SK-MEL-5 (cell line): Measurements from ENCODE around the gene PTOV1. TPM values are rescaled to one million over a fixed set of nuclear protein-coding genes. Genes with fewer than 3 reads are reported as not detected.
A peak's percentile ranks its signal among the peaks of the same experiment; 100 is the strongest.

Source experiments
- DNase-seq: peaks from one replicate; pipeline ENCODE4 v3.0.0-alpha.2; 2016; ENCODE audit warnings: low read depth, low spot score
- in situ Hi-C: cut with HindIII; loops from 2 replicates; pipeline ENCODE4 v1.10.0; 2016; ENCODE audit warnings: low sequenced_read_pairs, high pct_unique_total_duplicates, low pct_unique_long_range_greater_than_20kb
- total RNA-seq: library from RNA; depleted of rRNA; stranded (reverse); fragments of >200 nt; shearing (Covaris generic); gene quantifications from 2 replicates; pipeline ENCODE4 v1.2.3, GENCODE V29; 2014

PTOV1 gene
- total RNA-seq, 1 experiment from 2014 or later: 45.9 TPM

DNA sequence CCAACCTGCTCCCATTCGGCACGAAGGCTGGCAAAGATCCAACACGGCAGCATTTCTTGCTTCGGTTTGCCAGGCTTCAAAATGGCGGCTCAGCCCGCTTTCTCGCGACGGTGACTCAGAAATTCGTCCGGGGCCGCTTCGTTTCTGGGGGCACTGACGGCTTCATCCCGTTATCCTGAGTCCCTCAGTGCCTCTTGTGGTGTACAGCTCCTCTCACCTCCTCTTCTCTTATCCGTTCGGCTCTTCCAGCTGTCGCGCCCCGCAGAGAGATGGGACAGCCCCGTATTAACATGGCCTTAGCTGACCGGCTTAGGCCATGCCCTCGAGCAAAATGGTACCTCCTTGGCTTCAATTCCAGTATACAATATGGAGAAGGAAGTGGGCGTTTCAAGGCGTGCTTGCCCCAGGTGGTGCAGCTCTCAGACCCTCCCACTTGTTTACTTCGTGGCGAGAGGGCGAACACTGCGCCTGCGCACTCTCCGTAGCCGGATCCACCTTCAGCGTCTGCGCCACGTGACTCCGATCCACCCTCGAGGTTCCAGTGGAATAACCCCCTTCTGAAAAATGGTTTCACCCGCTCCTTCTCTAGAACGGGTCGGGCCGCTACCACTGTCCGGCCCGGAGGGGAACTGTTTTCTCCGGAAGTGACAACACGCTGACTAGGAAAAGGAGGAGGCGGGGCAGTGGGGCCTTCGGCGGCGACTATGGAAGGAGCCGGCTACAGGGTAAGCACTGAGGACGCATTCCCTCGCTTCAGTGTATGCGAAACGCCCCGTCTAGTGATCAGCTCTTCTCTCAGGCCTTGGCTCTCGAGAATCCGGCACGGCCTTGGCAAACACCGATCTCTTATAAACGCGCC, 26.3 kb downstream of the PTOV1 start, which contains the start of the genes AKT1S1 and TBC1D17:
Gene AKT1S1 (minus strand): TSS at position 336 of the 859 bp plus-strand sequence. CDS start 4,060 bp downstream, outside the sequence.
Gene TBC1D17 (plus strand): TSS at position 683 of the 859 bp plus-strand sequence. CDS start 22 bp downstream, at position 705.
- peak; percentile 99 for DNase-seq
- in situ Hi-C loops: no loop called here

DNA sequence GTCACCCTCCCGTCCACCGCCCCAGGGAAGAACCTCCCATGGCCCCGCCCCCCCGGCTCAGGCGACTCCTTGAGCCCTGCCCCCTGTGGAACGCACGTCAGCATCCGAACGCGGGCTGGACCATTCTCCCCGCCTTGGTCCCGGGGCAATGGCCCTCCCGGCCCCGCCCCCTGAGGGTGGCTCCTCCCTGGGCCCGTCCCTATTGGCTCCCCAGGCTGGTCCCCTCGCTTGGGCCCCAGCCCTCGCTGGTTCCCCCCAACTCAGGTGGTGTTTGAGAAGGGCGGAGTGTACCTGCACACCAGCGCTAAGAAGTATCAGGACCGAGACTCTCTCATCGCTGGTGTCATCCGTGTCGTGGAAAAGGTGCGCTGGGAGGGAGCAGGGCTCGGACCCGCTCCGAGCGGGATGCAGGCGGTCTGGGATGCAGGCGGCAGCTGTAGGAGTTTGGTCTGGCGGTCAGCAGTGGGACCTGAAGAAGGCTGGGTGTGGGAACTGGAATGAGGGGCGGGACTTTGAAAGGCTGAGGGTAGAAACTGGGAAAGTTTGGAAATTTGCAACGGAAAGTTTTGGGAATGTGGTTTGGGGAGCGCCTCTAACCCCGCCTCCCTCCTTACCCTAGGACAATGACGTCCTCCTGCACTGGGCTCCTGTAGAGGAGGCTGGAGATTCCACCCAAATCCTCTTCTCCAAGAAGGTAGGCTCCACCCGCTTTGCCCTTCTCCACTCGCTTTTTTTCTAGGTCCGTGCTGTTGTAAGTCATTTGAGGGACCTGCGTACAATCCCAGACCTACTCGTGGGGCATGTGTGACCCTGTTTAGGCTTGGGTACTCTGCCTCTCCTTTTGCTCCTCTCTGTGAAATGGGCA, 27.2 kb downstream of the PTOV1 start:
- in situ Hi-C loops: no loop called here
- DNase-seq: peak; percentile 96

DNA sequence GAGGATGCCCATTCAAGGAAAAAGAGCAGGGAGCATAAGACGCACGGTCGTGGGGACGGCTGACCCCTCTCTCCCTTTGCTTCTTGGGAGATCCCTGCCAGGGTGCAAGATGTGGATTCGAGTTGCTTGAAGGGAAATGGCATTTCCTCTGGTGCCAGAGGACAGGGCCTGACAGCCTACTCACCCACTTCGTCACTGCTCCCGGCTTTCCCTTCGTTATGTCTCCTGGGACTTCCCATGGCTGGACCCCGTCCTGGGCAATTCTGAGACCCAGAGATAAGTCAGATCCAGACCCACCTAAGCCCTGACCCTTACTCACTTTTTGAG, 27.7 kb downstream of the PTOV1 start:
- no peak for DNase-seq

DNA sequence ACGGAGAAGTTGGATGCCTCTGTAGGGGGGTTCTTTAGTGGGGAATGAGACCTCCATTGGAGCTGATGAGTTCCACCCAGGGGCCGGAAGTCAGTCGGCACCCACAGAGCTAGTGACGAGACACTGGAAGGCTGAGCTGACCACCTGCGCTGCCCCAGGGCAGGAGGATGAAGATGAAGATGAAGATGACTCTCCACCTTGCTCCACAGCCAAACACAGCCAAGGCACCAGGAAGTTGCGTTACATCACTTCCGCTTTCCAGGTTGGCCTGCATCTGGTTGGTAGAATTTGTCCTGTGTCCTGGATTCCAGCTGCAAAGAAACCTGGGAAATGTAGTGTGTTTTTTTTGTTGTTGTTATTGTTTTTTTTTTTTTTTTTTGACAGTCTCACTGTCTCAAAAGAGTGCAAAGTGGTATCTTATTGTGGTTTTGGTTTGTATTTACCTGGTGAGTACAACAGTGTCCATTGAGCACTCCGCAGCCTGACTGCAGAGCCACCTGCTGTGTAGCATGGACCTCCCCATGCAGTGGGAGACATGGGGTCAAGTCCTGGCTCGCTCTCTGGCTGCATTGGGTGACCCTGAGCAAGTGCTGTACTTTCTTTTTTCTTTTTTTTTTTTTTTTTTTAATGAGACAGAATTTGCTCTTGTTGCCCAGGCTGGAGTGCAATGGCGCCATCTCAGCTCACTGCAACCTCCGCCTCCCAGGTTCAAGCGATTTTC, 28.4 kb downstream of the PTOV1 start:
- in situ Hi-C loops: no loop called here
- DNase-seq: peak; percentile 52

More for the DNA sequence above, 27.7 kb downstream of the PTOV1 start:
- in situ Hi-C loops: no loop called here

DNA sequence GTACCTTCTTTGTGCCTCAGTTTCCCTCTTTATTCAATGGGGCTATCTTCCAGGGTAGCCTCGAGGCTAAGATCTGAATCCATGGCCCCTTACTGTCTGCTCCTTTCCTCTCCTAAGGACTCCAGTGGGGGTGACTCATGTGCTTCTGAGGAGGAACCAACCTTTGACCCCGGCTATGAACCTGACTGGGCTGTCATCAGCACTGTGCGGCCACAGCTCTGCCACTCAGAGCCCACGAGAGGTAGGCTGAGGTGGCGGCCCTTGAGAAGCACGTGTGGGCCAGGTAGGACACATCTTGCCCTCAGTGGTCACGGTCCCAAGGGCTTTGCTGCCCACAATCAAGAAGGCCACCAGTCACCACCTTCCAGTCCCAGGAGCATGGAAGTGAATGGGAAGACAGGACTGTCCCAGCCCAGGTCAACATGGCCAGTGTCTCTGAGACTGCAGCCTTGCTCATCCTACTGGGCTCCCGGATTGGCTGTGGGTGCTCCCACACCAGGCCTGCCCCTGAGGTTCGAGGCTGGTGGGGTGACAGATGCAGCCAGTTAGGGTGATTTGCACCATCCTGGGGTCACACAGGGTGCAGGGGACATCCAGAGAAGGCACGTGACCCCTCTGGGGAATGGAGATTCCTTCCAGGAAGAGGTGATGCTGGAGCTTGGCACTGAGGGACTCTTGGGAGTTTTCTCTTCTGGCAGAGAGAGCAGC, 29.4 kb downstream of the PTOV1 start:
- in situ Hi-C loops: no loop called here
- no peak for DNase-seq

DNA sequence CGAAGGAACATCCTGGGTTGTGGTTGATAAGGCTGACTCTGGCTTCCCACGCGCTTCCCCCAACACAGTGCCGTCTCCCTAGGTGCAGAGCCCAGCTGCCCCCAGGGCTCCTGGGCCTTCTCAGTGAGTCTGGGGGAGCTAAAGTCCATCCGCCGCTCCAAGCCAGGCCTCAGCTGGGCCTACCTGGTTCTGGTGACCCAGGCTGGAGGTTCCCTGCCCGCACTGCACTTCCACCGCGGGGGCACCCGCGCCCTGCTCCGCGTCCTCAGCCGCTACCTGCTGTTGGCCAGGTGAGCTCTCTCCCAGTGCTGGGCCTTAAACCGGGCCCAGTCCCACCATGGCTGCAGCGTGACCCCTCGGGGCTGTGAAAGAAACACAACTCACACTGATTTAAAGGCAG, 30.2 kb downstream of the PTOV1 start:
- in situ Hi-C loops: no loop called here
- DNase-seq: no peak

DNA sequence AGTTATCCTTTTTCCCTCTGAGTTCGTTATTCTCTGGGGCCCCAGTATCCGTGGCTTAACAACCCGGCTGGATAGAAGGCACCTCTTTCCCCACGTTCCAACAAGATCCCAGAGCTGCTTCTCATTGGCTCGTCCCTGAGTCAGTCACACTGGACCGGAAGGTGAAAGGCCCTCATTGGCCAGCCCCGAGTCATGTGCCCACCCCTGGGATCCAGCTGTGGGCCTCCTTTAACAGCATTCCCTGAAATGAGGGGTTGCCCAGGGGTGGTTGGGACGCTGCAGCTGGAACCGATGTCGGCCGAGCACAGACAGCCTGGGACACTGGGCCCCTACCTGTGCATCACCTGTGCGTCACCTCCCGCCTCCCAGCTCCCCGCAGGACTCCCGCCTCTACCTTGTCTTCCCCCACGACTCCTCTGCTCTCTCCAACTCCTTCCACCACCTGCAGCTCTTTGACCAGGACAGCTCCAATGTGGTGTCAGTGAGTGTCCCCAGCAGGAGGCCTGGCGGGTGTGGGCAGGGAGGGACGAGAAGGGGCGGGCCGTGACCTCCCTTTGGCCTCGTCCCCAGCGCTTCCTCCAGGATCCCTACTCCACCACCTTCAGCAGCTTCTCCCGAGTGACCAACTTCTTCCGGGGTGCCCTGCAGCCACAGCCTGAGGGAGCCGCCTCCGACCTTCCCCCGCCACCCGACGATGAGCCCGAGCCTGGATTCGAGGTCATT, 30.9 kb downstream of the PTOV1 start:
- DNase-seq: peak; percentile 33
- in situ Hi-C loops: no loop called here

DNA sequence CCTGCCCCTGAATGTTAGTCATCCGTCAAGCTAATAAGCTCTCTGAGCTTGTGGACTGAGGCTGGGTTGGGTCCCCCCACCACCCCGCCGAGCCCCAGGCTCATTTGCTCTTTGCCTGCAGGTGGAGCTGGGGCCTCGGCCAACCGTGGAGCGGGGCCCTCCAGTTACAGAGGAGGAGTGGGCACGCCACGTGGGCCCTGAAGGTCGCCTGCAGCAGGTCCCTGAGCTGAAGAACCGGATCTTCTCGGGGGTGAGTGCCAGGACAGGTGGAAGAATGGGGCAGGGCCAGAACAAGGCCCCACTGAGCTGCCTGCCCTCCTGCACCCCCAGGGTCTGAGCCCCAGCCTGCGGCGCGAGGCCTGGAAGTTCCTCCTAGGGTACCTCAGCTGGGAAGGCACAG, 31.7 kb downstream of the PTOV1 start:
- DNase-seq: no peak
- in situ Hi-C loops: no loop called here

DNA sequence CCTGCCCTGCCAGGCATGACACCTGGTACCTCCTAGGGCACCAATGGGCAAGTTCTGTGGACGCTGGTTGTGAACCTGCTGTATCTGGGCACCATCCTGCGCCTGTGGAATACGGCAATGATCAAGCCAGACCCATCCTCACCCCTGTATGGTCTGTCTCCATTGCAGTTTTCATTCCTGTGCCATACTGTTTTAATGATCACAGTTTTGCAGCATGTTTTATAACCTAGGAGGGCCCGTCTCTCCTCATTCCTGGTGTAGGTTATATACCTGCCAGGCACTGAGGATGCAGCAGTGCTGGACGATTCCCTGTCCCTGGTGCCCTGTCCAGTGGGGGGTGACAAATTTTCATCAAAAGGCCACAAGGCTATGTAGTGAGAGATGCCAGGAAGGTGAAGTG, 32.1 kb downstream of the PTOV1 start:
- DNase-seq: no peak
- in situ Hi-C loops: no loop called here

DNA sequence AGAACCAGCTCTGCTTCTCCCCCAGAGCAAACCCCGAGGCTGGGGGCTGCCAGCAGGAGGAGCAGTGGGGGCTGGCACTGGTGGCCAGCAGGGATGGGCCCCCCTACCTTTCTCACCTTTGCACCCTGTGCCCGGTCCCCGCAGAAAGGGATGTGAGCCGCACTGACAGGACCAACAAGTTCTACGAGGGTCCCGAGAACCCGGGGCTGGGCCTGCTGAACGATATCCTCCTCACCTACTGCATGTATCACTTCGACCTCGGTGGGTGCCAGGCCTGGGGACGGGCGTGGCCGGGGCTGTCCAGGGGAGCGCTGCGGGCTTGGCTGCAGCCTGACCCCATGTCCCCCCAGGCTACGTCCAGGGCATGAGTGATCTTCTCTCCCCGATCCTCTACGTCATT, 33.1 kb downstream of the PTOV1 start:
- DNase-seq: no peak
- in situ Hi-C loops: no loop called here

DNA sequence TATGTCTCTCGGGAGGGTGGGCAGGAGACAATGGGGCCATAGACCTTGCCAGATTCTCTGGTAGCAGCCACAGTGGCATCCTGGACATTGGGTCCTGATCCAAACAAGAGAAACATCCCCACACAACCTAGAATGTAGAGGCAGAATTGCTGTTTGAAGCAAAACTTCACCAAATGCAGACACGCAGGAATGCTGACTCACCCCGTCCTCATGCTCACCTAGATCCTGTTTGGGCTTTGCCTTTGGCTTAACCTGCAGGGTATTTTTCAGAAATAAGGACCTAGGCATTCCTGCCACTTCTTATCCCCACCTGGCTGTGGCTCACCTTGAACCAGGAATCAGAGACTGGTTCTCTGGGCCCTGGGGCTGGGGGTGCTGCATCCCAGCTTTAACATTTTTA, 33.8 kb downstream of the PTOV1 start:
- no peak for DNase-seq
- in situ Hi-C loops: no loop called here

DNA sequence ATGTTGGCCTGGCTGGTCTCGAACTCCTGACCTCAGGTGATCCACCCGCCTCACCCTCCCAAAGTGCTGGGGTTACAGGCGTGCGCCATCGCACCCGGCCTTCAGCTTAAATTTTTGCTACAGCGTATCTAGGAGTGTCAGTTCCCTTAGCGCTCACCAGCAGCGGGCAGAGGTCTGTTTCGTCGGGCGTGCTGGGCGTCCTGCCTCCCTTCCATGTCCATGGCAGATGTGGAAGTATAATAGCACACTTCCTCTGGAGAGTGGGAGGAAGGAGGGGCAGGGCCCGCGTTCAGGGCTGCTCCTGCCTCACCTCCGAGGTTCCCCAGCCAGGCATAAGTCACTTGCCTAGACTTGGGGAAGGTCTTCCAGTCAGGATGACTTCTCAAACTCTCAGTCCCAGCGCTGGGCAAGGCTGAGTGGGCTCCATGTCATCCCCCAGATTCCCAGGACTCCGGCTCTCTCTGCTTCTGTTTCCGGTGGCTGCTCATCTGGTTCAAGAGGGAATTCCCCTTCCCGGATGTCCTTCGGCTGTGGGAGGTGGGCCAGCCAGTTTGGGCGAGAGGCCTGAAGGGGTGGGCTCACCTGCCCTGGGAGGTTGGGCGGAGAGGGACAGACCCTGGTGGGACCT, 36.2 kb downstream of the PTOV1 start:
- in situ Hi-C loops: no loop called here
- DNase-seq: no peak

DNA sequence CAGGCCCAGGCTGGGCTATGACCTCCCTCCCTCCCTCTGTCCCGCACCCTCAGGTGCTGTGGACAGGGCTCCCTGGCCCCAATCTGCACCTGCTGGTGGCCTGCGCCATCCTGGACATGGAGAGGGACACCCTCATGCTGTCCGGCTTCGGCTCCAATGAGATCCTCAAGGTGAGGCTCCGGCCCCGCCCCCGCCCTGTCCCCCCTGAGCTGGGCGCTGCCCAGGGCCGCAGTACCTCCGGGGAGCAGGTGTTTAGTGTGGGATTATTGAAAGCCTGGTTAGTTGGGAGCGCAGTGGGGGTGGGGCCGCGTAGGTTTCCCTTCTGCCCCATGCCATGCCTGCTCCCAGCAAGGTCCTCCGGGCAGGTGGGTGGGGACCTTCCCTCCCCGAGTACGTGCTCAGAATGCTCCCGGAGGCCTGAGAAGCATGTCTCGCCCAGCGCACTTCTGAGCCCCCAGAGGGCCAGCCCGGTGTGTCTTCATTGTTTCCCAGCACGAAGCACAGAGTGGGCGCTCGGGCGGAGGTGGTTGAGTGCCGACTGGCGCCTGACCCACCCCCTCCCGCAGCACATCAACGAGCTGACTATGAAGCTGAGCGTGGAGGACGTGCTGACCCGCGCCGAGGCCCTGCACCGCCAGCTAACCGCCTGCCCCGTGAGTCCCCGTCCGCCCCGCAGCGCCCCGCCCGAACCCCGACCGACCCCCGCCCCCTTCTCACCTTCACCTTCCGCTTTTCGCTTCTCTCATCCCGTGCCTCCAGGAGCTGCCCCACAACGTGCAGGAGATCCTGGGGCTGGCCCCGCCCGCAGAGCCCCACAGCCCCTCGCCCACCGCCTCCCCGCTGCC, 36.9 kb downstream of the PTOV1 start:
- no peak for DNase-seq
- in situ Hi-C loops: no loop called here

DNA sequence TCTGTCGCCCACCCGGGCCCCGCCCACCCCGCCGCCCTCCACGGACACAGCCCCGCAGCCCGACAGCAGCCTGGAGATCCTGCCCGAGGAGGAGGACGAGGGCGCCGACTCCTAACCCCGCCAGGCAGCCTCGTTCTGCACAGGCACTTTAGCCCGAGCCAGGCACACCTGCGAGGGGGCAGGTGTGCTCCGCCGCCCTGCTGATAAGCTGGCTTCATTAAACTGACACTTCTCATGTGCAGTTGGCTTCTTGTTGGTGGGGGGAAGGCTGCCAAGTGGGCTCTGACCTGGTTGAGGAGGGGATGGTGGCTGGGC, 37.5 kb downstream of the PTOV1 start:
- no peak for DNase-seq
- in situ Hi-C loops: no loop called here

DNA sequence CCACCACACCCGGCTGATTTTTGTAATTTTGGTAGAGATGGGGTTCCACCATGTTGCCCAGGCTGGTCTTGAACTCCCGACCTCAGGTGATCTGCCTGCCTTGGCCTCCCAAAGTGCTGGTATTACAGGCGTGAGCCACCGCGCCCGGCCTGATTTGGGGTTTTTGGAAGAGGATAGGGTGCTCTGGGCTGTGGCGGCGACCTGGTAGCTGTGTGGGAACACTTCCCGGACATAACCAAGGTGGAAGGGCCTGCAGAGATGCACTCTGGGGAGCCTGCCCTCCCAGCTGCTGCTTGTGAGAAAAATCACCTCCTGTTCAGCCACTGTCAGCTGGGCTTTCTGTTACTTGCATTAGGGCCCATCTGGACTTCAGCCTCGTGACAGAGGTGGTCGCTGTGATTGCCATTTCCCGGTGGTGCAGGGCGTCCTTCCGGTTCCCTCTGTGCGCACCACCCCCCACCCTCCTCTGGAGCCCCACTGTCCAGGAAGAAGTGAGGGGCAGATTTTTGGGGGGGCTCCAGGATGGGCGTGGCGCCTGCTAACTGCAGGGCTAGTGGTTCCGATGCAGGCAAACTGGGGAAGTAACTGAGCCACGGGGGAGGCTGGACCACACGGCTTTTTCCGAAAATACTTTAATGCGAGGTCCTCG, 38.2 kb downstream of the PTOV1 start:
- in situ Hi-C loops: no loop called here
- no peak for DNase-seq
